ENCODE measurements around the gene RPS19BP1.

GRCh38 chr22:39532215-39533073 is at the start of gene RPS19BP1:
- TF ChIP-seq CTCF (IDR thresholded peaks at IDR 0.05) (no peak), POLR2AphosphoS5 (IDR thresholded peaks at IDR 0.05) (peak; percentile 73 to 99 (median 95)), EP300 (IDR thresholded peaks at IDR 0.05) (no peak)
